Measurements from ENCODE around the gene MAP2K6. TPM values are rescaled to one million over a fixed set of nuclear protein-coding genes. Genes with fewer than 3 reads are reported as not detected.

The MAP2K6 gene
- total and polyA plus RNA-seq, 2 of the 8 experiments (the other 6 are each of a cell fraction or from before 2014, with no cell fraction given) = 11.0 to 44.1 TPM

DNA sequence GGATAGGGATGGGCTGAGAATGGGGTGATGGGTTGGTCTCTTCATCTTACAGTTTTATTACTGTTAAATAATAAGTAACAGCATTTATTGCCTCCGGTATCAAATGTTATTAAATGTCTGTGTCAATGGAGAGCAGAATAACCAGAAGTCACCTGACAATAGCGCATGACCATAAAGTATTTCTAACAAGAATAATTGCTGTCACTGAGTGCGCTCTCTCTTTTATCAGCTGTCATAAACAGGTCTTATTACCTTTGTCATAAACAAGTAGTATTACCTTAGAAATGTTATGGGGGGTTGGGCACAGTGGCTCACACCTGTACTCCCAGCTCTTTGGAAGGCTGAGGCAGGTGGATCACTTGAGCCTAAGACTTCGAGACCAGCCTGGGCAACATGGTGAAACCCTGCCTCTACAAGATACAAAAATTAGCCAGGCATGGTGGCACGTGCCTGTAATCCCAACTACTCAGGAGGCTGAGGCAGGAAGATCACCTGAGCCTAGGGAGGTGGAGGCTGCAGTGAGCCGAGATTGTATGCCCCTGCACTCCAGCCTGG is 120.6 kb downstream of the MAP2K6 start (continued):
- TF ChIP-seq, protein P1, sequence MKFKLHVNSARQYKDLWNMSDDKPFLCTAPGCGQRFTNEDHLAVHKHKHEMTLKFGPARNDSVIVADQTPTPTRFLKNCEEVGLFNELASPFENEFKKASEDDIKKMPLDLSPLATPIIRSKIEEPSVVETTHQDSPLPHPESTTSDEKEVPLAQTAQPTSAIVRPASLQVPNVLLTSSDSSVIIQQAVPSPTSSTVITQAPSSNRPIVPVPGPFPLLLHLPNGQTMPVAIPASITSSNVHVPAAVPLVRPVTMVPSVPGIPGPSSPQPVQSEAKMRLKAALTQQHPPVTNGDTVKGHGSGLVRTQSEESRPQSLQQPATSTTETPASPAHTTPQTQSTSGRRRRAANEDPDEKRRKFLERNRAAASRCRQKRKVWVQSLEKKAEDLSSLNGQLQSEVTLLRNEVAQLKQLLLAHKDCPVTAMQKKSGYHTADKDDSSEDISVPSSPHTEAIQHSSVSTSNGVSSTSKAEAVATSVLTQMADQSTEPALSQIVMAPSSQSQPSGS (IDR thresholded peaks at IDR 0.05; ENCODE audit: low read length) = no peak
- no peak for TF ChIP-seq TAF7 (optimal IDR thresholded peaks at IDR 0.05; ENCODE audit: borderline replicate concordance, low read depth, low read length)

Measured in H1 (cell line).